HFF-Myc (cell line): ENCODE measurements around the gene HMGXB4.

ENCODE experiments used
- DNase-seq: peaks from one replicate; pipeline ENCODE4 v3.0.0-alpha.2; 2011; ENCODE audit warnings: low read depth; ENCODE audit errors: extremely low read depth
- H3K4me3 ChIP-seq: replicated peaks from 2 replicates; pipeline ENCODE4 v1.5.1; 2011; ENCODE audit warnings: low read depth, mild to moderate bottlenecking, control low read depth, low read length
- TF ChIP-seq, protein P1 (sequence below): IDR thresholded peaks from 2 replicates; pipeline ENCODE4 v1.5.1; 2012; ENCODE audit warnings: mild to moderate bottlenecking, low read depth, low read length, control low read depth; ENCODE audit errors: missing control alignments

HMGXB4 gene

DNA sequence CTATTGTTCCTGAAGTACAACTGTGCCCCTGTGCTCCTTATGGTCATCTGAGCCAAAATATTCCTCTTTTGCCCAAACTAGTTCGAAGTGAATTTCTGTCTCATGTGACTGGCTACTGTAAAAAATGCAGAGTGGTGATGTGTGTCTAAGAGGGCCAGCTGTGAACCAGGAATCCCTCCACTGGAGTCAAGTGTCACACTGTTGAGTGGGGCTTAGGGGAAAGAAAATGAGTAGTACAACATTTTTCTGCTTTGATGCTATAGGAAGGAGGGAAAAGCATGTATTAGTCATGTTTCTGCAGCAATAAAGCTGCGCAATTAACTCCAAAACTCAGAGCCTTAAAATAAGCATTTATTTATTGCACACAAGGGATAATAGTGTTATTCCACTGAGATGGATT is 39.8 kb upstream of the HMGXB4 start:
- no peak for DNase-seq
- TF ChIP-seq, protein P1, sequence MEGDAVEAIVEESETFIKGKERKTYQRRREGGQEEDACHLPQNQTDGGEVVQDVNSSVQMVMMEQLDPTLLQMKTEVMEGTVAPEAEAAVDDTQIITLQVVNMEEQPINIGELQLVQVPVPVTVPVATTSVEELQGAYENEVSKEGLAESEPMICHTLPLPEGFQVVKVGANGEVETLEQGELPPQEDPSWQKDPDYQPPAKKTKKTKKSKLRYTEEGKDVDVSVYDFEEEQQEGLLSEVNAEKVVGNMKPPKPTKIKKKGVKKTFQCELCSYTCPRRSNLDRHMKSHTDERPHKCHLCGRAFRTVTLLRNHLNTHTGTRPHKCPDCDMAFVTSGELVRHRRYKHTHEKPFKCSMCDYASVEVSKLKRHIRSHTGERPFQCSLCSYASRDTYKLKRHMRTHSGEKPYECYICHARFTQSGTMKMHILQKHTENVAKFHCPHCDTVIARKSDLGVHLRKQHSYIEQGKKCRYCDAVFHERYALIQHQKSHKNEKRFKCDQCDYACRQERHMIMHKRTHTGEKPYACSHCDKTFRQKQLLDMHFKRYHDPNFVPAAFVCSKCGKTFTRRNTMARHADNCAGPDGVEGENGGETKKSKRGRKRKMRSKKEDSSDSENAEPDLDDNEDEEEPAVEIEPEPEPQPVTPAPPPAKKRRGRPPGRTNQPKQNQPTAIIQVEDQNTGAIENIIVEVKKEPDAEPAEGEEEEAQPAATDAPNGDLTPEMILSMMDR: no peak
- H3K4me3 ChIP-seq: no peak overlapping the region

DNA sequence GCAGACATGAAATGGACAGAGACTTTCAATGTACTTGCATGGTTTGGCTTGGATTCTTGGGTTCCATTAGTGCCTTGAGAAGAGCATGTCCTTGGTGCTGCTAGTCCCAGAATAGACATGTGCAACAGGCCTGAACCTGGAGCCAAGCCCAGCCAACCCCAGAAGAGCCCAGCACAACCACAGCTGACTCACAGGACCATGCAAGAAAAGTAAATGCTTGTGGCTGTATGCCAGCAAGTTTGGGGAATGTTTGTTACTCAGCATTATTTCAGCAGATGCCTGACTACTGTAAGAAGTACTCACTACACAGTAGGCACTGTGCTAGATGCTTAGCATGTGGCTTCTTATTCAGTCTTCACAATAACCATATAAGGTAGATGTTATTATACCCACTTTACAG is 39.2 kb upstream of the HMGXB4 start:
- no peak for DNase-seq
- H3K4me3 ChIP-seq: no peak overlapping the region
- TF ChIP-seq, protein P1: no peak

- no peak overlapping the region for H3K4me3 ChIP-seq
- no peak for DNase-seq
- TF ChIP-seq, protein P1: no peak
Observed at GRCh38 chr22:35219012-35219411, 38.3 kb upstream of the HMGXB4 start.

DNA sequence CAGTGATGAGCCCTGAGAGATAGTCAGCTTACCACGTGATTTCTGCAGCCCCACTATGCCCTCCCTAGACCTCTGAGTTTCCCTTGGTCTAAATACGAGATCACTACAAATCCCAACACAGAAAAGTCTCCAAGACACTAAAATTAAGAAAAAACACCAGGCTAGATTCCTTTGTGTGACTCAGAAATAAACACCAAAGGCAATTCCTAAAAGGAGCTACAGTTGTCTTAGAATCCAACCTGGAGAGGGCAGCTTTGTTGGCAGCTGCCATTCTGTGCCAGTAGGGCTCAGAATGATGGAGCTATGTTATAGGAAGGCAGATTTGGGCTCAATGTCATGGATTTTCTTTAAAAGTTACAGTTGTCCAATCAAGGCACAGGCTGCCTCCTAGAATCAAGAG is 37.1 kb upstream of the HMGXB4 start:
- DNase-seq: no peak
- TF ChIP-seq, protein P1: no peak
- H3K4me3 ChIP-seq: no peak overlapping the region

GRCh38 chr22:35225010-35225409 is 32.3 kb upstream of the HMGXB4 start:
- no peak for DNase-seq
- TF ChIP-seq, protein P1: no peak
- H3K4me3 ChIP-seq: no peak overlapping the region

DNA sequence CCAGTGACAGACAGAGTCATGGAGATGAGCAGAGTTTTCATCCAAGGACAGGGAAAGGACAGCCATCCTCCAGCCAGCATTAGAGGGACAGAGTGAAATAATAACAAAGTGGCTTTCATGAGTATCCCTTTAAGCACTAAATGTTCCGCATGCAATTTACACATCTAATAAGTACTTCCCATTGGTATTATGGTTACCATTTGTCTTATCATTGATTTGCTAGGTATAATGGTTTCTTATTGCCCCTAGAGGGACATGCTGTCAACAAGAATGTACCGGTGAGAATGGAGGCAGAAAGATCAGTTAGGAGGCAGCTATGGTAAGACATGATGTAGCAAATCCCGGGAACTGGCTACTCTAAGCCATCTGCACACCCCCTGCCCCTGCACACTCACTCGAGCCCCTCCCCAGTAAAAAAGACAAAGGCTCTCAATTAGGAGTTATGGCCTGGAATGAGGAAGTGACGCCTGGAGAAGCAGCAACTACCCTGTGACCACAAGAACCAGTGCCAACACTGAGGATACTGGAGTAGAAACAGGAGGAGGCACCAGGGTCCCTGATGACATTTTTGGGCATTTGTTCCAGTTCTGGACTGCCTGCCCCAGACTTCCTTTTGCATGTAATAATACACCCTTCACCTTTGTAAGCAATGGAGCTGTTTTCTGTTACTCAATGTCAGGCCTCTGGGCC is 30.2 kb upstream of the HMGXB4 start:
- no peak overlapping the region for H3K4me3 ChIP-seq
- no peak for DNase-seq
- TF ChIP-seq, protein P1: no peak

GRCh38 chr22:35229865-35230264 is 27.4 kb upstream of the HMGXB4 start:
- TF ChIP-seq, protein P1: no peak
- no peak overlapping the region for H3K4me3 ChIP-seq
- DNase-seq: no peak
